Peyer's patch (tissue), 4 donors: Measurements from ENCODE around the gene AJAP1.

Source experiments
- POLR2A ChIP-seq, 2 donors: fragments of 450-650 bp; IDR thresholded peaks; one replicate each; pipeline ENCODE4 v1.5.1; 2017; ENCODE audit warnings: antibody characterized with exemption in 2 of 2, mild to moderate bottlenecking in 2 of 2, moderate library complexity in 2 of 2
- TF ChIP-seq, protein P1 (sequence below), 6 experiments: fragments of 450-650 bp in 4 of 6; fragments of 200-600 bp in 2 of 6; sonication (generic) in 1 of 6; IDR thresholded peaks; one replicate each; pipeline ENCODE4 v1.5.1; 2017 to 2019; ENCODE audit warnings: antibody characterized with exemption in 6 of 6, mild to moderate bottlenecking in 3 of 6, moderate library complexity in 1 of 6

DNA sequence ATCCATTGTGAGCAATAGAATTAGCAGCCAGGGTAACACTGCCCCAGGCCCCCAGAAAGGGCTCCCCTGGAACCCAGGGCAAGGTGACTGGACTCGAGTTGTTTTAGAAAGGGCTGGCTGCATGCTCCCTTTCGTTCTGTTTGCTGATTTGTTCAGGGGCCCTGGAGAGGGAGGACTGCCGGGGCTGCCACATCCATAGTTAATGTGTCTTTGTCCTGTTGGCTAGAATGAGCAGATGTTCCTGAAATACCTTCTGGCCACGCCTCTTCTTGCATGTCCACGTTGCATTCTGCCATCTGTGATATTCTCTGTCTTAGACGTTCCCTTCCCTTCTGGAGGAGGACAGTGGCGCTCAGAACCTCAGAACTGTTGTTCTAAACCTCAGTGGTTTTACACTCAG lies 118.8 kb downstream of the AJAP1 start:
- TF ChIP-seq, protein P1, sequence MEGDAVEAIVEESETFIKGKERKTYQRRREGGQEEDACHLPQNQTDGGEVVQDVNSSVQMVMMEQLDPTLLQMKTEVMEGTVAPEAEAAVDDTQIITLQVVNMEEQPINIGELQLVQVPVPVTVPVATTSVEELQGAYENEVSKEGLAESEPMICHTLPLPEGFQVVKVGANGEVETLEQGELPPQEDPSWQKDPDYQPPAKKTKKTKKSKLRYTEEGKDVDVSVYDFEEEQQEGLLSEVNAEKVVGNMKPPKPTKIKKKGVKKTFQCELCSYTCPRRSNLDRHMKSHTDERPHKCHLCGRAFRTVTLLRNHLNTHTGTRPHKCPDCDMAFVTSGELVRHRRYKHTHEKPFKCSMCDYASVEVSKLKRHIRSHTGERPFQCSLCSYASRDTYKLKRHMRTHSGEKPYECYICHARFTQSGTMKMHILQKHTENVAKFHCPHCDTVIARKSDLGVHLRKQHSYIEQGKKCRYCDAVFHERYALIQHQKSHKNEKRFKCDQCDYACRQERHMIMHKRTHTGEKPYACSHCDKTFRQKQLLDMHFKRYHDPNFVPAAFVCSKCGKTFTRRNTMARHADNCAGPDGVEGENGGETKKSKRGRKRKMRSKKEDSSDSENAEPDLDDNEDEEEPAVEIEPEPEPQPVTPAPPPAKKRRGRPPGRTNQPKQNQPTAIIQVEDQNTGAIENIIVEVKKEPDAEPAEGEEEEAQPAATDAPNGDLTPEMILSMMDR (IDR thresholded peaks at IDR 0.05) = no peak
- no peak for TF ChIP-seq POLR2A (IDR thresholded peaks at IDR 0.05)
